ENCODE measurements around the gene ZNF584. TPM values are rescaled to one million over a fixed set of nuclear protein-coding genes. Genes with fewer than 3 reads are reported as not detected.

Gene ZNF584
- total RNA-seq, 4 donors from 2014 or later: 3.4 to 8.3 (median 7.3) TPM

GRCh38 chr19:58450856-58451357 is 42.5 kb downstream of the ZNF584 start:
- peak; percentile 41 for DNase-seq
- intact Hi-C loops (cut with DNase I; ENCODE audit: low total_unique reads) (no loop called here), in situ Hi-C loops (cut with MboI; ENCODE audit: low pct_ligation_motif_present in 1 of 4, low pct_unique_long_range_greater_than_20kb in 1 of 4, low sequenced_read_pairs in 3 of 4) (no loop called here)
- no peaks in the 10 kb centered on the region for H3K27me3 ChIP-seq
- peak overlapping the region; percentile 67 to 83 (median 74) for H3K27ac ChIP-seq
- 3 to 11% methylated on average over 4 to 11 of the region's 11 CpGs for WGBS, 2 donors (ENCODE audit: low coverage in 1 of 2)
- H3K4me1 ChIP-seq: peaks cover 0 to 15% (median 10%) of the 10 kb centered on the region in 4 donors
- H3K36me3 ChIP-seq: no peaks in the 10 kb centered on the region
- H3K9me3 ChIP-seq: peaks cover 0 to 5% of the 10 kb centered on the region in 2 donors
- TF ChIP-seq EP300 (IDR thresholded peaks at IDR 0.05; ENCODE audit: low read depth): no peak
- TF ChIP-seq, protein P1, sequence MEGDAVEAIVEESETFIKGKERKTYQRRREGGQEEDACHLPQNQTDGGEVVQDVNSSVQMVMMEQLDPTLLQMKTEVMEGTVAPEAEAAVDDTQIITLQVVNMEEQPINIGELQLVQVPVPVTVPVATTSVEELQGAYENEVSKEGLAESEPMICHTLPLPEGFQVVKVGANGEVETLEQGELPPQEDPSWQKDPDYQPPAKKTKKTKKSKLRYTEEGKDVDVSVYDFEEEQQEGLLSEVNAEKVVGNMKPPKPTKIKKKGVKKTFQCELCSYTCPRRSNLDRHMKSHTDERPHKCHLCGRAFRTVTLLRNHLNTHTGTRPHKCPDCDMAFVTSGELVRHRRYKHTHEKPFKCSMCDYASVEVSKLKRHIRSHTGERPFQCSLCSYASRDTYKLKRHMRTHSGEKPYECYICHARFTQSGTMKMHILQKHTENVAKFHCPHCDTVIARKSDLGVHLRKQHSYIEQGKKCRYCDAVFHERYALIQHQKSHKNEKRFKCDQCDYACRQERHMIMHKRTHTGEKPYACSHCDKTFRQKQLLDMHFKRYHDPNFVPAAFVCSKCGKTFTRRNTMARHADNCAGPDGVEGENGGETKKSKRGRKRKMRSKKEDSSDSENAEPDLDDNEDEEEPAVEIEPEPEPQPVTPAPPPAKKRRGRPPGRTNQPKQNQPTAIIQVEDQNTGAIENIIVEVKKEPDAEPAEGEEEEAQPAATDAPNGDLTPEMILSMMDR (IDR thresholded peaks at IDR 0.05): no peak
- no peak for TF ChIP-seq POLR2AphosphoS5 (IDR thresholded peaks at IDR 0.05)
- TF ChIP-seq POLR2A (IDR thresholded peaks at IDR 0.05): no peak
- H3K4me3 ChIP-seq: peak overlapping the region; percentile 15 to 91 (median 78)

DNA sequence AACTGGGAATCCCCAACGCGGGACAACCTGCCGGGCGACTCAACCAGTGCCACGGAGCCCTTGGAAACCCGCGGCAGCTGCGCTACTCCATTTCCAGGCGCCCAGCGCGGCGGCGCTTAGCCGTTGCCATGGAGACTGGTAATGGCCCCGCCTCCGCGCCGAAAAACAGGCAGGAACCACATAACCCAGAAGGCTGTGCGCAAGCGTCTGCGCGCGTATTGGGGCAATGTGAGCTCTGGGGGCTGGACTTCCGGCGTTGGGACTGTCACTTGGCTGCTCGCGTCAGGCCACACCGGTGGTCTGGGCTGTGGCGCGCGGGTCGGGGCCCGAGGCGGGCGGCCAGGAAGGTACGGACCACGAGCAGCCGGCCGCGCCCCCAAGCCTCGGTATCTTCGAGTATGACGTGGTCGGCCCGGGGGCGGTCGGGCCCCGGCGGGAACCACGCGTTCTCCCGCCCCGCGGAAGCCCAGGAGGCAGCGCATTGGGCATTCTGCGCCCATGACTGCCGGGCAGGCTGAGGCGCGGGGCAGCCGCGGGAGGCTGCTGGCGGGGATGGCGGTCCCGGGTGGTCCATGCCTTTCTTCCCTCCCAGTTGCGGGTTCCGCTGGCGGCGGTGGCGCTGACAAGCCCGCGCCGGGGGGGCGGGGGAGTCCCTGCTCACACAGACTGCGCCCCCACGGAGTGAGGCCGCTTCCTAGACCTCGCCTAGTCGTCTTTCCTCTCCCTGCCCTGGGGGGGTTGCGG is 43.1 kb downstream of the ZNF584 start, which contains the start of gene ZNF324B:
TSS of gene ZNF324B (plus strand) at position 265 of the 744 bp plus-strand sequence. CDS start 2,080 bp downstream, outside the sequence.
- peak; percentile 96 for DNase-seq
- TF ChIP-seq, protein P1 (IDR thresholded peaks at IDR 0.05): no peak
- TF ChIP-seq POLR2AphosphoS5 (IDR thresholded peaks at IDR 0.05): peak; percentile 59 to 80 (median 75)
- peak; percentile 57 for TF ChIP-seq POLR2A (IDR thresholded peaks at IDR 0.05)
- TF ChIP-seq EP300 (IDR thresholded peaks at IDR 0.05; ENCODE audit: low read depth): no peak
- Histone ChIP-seq H3K4me3 (peak within 1 kb of the TSS; percentile 71 to 91 (median 86)), H3K9me3 (peaks cover 0 to 5% of the 10 kb centered on the region in 2 donors), H3K4me1 (peaks cover 0 to 15% (median 10%) of the 10 kb centered on the region in 4 donors), H3K27me3 (no peaks in the 10 kb centered on the region), H3K27ac (peak within 1 kb of the TSS; percentile 67 to 83 (median 74)), H3K36me3 (no peaks in the 10 kb centered on the region)
- intact Hi-C loops (cut with DNase I; ENCODE audit: low total_unique reads): no loop called here
- WGBS, 2 donors (ENCODE audit: low coverage in 1 of 2): 0% methylated on average over 38 of the region's 79 CpGs; no CpG with 5 or more reads in 1 of the 2 donors
- in situ Hi-C loops (cut with MboI; ENCODE audit: low pct_ligation_motif_present in 1 of 4, low pct_unique_long_range_greater_than_20kb in 1 of 4, low sequenced_read_pairs in 3 of 4): no loop called here

- Histone ChIP-seq H3K36me3 (no peaks in the 10 kb centered on the region), H3K9me3 (peaks cover 0 to 3% of the 10 kb centered on the region in 2 donors), H3K27ac (no peak overlapping the region), H3K27me3 (no peaks in the 10 kb centered on the region), H3K4me1 (peaks cover 0 to 15% (median 10%) of the 10 kb centered on the region in 4 donors), H3K4me3 (no peak overlapping the region)
- in situ Hi-C loops (cut with MboI; ENCODE audit: low pct_ligation_motif_present in 1 of 4, low pct_unique_long_range_greater_than_20kb in 1 of 4, low sequenced_read_pairs in 3 of 4) (no loop called here), intact Hi-C loops (cut with DNase I; ENCODE audit: low total_unique reads) (no loop called here)
- no peak for DNase-seq
- 90% methylated on average over 6 of the region's 6 CpGs; no CpG with 5 or more reads in 1 of the 2 donors for WGBS, 2 donors (ENCODE audit: low coverage in 1 of 2)
- TF ChIP-seq, protein P1 (IDR thresholded peaks at IDR 0.05): no peak
- TF ChIP-seq EP300 (IDR thresholded peaks at IDR 0.05; ENCODE audit: low read depth): no peak
- no peak for TF ChIP-seq POLR2A (IDR thresholded peaks at IDR 0.05)
- no peak for TF ChIP-seq POLR2AphosphoS5 (IDR thresholded peaks at IDR 0.05)
Observed at GRCh38 chr19:58453743-58454142, 45.3 kb downstream of the ZNF584 start.

DNA sequence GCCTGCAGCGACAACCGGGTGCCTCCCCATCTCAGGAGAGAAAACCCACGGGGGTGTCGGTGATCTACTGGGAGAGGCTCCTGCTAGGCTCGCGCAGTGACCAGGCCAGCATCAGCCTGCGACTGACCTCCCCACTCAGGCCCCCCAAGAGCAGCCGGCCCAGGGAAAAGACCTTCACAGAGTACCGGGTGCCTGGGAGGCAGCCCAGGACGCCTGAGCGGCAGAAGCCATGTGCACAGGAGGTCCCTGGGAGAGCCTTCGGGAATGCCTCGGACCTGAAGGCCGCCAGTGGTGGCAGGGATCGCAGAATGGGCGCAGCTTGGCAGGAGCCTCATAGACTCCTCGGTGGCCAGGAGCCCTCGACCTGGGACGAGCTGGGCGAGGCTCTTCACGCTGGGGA is 46.9 kb downstream of the ZNF584 start:
- Histone ChIP-seq H3K4me3 (no peak overlapping the region), H3K27me3 (no peaks in the 10 kb centered on the region), H3K36me3 (no peaks in the 10 kb centered on the region), H3K9me3 (no peaks in the 10 kb centered on the region), H3K27ac (no peak overlapping the region), H3K4me1 (peaks cover 0 to 15% (median 10%) of the 10 kb centered on the region in 4 donors)
- TF ChIP-seq POLR2A (IDR thresholded peaks at IDR 0.05) (no peak), POLR2AphosphoS5 (IDR thresholded peaks at IDR 0.05) (no peak), EP300 (IDR thresholded peaks at IDR 0.05; ENCODE audit: low read depth) (no peak)
- TF ChIP-seq, protein P1 (IDR thresholded peaks at IDR 0.05): no peak
- in situ Hi-C loops (cut with MboI; ENCODE audit: low pct_ligation_motif_present in 1 of 4, low pct_unique_long_range_greater_than_20kb in 1 of 4, low sequenced_read_pairs in 3 of 4) (no loop called here), intact Hi-C loops (cut with DNase I; ENCODE audit: low total_unique reads) (no loop called here)
- no peak for DNase-seq
- 96% methylated on average over 21 of the region's 21 CpGs; no CpG with 5 or more reads in 1 of the 2 donors for WGBS, 2 donors (ENCODE audit: low coverage in 1 of 2)

All from transverse colon (tissue), 4 donors.